Measurements from ENCODE around the gene C12orf54.

DNA sequence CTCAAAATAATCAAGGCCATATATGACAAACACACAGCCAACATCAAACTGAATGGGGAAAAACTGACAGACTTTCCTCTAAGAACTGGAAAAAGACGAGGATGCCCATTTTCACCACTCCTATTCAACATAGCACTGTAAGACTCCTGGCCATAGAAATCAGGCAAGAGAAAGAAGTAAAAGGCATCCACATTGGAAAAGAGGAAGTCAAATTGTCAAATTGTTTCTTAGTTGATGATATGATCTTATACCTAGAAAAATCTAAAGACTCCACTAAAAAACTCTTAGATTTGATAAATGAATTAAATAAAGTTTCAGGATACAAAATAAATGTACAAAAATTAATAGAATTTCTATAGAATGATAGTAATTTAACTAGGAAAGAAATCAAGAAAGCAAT lies 54.3 kb downstream of the C12orf54 start:
- TF ChIP-seq, protein P1, sequence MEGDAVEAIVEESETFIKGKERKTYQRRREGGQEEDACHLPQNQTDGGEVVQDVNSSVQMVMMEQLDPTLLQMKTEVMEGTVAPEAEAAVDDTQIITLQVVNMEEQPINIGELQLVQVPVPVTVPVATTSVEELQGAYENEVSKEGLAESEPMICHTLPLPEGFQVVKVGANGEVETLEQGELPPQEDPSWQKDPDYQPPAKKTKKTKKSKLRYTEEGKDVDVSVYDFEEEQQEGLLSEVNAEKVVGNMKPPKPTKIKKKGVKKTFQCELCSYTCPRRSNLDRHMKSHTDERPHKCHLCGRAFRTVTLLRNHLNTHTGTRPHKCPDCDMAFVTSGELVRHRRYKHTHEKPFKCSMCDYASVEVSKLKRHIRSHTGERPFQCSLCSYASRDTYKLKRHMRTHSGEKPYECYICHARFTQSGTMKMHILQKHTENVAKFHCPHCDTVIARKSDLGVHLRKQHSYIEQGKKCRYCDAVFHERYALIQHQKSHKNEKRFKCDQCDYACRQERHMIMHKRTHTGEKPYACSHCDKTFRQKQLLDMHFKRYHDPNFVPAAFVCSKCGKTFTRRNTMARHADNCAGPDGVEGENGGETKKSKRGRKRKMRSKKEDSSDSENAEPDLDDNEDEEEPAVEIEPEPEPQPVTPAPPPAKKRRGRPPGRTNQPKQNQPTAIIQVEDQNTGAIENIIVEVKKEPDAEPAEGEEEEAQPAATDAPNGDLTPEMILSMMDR (IDR thresholded peaks at IDR 0.05) = no peak
- TF ChIP-seq POLR2A (IDR thresholded peaks at IDR 0.05) = no peak
